Measurements from ENCODE around the gene S100A2. TPM values are rescaled to one million over a fixed set of nuclear protein-coding genes. Genes with fewer than 3 reads are reported as not detected.

S100A2 gene
- total and polyA plus RNA-seq, 2 experiments from 2014 or later: 0.66 to 0.89 TPM

DNA sequence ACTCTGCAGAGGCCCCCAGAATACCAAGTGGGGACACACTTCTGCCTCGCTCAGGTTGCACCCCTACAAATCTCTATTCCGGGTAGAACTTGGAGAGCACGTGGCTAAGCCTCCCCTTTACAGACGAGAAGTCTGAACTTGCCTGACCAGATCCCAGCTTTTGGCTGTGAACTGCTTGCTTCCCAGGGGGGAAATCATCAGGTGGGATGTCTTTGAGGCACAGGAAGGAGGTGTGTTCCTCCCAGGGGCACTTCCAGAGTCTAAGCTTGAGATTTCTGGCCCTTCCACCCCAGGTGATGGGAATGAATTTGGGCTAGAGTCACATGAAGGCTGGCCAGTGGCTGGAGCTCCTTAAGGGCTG, 15.3 kb downstream of the S100A2 start (continued):
- TF ChIP-seq, protein P1, sequence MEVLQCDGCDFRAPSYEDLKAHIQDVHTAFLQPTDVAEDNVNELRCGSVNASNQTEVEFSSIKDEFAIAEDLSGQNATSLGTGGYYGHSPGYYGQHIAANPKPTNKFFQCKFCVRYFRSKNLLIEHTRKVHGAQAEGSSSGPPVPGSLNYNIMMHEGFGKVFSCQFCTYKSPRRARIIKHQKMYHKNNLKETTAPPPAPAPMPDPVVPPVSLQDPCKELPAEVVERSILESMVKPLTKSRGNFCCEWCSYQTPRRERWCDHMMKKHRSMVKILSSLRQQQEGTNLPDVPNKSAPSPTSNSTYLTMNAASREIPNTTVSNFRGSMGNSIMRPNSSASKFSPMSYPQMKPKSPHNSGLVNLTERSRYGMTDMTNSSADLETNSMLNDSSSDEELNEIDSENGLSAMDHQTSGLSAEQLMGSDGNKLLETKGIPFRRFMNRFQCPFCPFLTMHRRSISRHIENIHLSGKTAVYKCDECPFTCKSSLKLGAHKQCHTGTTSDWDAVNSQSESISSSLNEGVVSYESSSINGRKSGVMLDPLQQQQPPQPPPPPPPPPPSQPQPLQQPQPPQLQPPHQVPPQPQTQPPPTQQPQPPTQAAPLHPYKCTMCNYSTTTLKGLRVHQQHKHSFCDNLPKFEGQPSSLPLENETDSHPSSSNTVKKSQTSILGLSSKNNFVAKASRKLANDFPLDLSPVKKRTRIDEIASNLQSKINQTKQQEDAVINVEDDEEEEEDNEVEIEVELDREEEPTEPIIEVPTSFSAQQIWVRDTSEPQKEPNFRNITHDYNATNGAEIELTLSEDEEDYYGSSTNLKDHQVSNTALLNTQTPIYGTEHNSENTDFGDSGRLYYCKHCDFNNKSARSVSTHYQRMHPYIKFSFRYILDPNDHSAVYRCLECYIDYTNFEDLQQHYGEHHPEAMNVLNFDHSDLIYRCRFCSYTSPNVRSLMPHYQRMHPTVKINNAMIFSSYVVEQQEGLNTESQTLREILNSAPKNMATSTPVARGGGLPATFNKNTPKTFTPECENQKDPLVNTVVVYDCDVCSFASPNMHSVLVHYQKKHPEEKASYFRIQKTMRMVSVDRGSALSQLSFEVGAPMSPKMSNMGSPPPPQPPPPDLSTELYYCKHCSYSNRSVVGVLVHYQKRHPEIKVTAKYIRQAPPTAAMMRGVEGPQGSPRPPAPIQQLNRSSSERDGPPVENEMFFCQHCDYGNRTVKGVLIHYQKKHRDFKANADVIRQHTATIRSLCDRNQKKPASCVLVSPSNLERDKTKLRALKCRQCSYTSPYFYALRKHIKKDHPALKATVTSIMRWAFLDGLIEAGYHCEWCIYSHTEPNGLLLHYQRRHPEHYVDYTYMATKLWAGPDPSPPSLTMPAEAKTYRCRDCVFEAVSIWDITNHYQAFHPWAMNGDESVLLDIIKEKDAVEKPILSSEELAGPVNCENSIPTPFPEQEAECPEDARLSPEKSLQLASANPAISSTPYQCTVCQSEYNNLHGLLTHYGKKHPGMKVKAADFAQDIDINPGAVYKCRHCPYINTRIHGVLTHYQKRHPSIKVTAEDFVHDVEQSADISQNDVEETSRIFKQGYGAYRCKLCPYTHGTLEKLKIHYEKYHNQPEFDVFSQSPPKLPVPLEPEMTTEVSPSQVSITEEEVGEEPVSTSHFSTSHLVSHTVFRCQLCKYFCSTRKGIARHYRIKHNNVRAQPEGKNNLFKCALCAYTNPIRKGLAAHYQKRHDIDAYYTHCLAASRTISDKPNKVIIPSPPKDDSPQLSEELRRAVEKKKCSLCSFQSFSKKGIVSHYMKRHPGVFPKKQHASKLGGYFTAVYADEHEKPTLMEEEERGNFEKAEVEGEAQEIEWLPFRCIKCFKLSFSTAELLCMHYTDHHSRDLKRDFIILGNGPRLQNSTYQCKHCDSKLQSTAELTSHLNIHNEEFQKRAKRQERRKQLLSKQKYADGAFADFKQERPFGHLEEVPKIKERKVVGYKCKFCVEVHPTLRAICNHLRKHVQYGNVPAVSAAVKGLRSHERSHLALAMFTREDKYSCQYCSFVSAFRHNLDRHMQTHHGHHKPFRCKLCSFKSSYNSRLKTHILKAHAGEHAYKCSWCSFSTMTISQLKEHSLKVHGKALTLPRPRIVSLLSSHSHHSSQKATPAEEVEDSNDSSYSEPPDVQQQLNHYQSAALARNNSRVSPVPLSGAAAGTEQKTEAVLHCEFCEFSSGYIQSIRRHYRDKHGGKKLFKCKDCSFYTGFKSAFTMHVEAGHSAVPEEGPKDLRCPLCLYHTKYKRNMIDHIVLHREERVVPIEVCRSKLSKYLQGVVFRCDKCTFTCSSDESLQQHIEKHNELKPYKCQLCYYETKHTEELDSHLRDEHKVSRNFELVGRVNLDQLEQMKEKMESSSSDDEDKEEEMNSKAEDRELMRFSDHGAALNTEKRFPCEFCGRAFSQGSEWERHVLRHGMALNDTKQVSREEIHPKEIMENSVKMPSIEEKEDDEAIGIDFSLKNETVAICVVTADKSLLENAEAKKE (CRISPR knock-in tag; IDR thresholded peaks at IDR 0.05): no peak
- no peak for TF ChIP-seq EZH2phosphoT487 (IDR thresholded peaks at IDR 0.05; ENCODE audit: unreplicated experiment)
- no peak for TF ChIP-seq ZNF114 (CRISPR knock-in tag; IDR thresholded peaks at IDR 0.05)

DNA sequence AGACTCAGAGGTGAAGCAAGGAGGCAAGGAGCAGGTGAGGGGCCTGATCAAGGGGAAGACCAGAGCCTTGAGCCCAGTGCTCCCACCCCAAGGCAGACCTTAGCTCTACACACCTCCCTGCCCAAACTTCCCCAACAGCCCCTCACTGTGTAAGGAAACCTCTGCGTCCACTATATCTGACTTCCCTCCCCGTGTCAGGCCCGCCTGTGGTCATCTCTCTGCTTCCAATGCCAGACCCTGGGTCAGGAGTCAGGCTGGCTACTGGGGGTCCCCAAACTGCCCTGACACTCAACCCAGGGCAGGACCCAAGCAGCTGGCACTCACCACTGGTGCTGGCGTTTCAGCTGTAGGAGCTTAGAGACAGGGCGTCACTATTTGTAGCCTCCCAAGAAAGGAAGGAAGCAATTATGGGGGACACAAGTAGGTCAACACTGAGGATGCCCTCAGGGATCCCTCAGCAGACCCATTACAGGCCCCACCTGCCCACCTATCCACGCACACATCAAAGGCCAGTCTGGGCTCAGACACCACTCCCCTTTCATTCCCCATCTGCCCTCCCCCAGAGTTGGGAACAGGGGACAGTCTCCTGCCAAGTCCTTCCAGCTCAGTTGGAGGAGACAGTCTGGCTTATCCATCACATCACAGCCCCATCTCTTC, 15.8 kb downstream of the S100A2 start:
- Histone ChIP-seq H3K9me2 (ENCODE audit: insufficient read depth) (no peaks in the 10 kb centered on the region), H3K4me3 (no peak overlapping the region), H3K27ac (ENCODE audit: low read depth) (no peak overlapping the region), H3K4me1 (ENCODE audit: insufficient read depth) (peaks cover 15% of the 10 kb centered on the region), H3K36me3 (ENCODE audit: insufficient read depth) (no peaks in the 10 kb centered on the region), H3F3A (replicated peaks; ENCODE audit: low read depth) (no peaks in the 10 kb centered on the region), H3K27me3 (ENCODE audit: insufficient read depth) (no peaks in the 10 kb centered on the region), H2AFZ (0 out of 2 replicates have a peak overlapping the region, but pooled peaks have one; percentile 66), H3K4me2 (no peak overlapping the region), H3K79me2 (replicated peaks; ENCODE audit: insufficient read depth) (no peaks in the 10 kb centered on the region), H4K20me1 (replicated peaks; ENCODE audit: insufficient read depth) (no peaks in the 10 kb centered on the region)
- Mint-ChIP-seq H3K4me3 (no peak overlapping the region), H3K27ac (no peak overlapping the region), H3K9me3 (no peaks in the 10 kb centered on the region), H3K27me3 (ENCODE audit: insufficient read depth, low read depth, poor library complexity) (peaks cover 23% of the 10 kb centered on the region), H3K4me1 (peaks cover 58% of the 10 kb centered on the region), H3K36me3 (ENCODE audit: low read depth) (no peaks in the 10 kb centered on the region)
- TF ChIP-seq ZNF331 (CRISPR knock-in tag; IDR thresholded peaks at IDR 0.05; ENCODE audit: low read depth): no peak
- DNase-seq (ENCODE audit: low spot score): no peak
- ATAC-seq: no peak

Data from GM23338 (cell line).